GM13976 (cell line): Measurements from ENCODE around the gene ABHD11.

Source experiments
- DNase-seq: peaks from one replicate; pipeline ENCODE4 v3.0.0; 2012; ENCODE audit warnings: low spot score
- CTCF ChIP-seq: IDR thresholded peaks from 2 replicates; pipeline ENCODE4 v1.5.1; 2012; ENCODE audit warnings: borderline replicate concordance, mild to moderate bottlenecking; ENCODE audit not compliant: insufficient read depth; ENCODE audit errors: extremely low read depth, missing control alignments, control extremely low read depth
- in situ Hi-C: fragments of 300-500 bp; cut with MboI; formaldehyde crosslinking; loops from one replicate; pipeline ENCODE4 v1.12.0; 2022; ENCODE audit warnings: low sequenced_read_pairs, mixed read lengths, inconsistent platforms; ENCODE audit not compliant: unreplicated experiment

ABHD11 gene

GRCh38 chr7:73770860-73771670, 32.5 kb upstream of the ABHD11 start:
- in situ Hi-C loops: no loop called here

GRCh38 chr7:73770002-73770859, 31.6 kb upstream of the ABHD11 start, which contains the start of gene CLDN3:
TSS of gene CLDN3 (minus strand) at chr7:73770270. CDS start at chr7:73770049, 221 bp downstream.
- no peak for TF ChIP-seq CTCF
- in situ Hi-C loops: no loop called here
- DNase-seq: peak; percentile 67

More at GRCh38 chr7:73770860-73771670, 32.5 kb upstream of the ABHD11 start:
- no peak for DNase-seq
- no peak for TF ChIP-seq CTCF

- in situ Hi-C loops: no loop called here
- no peak for DNase-seq
- no peak for TF ChIP-seq CTCF
These were observed 30.9 kb upstream of the ABHD11 start for GRCh38 chr7:73769481-73770001.

GRCh38 chr7:73768641-73769480, 30.3 kb upstream of the ABHD11 start:
- in situ Hi-C loops: no loop called here
- DNase-seq: no peak
- no peak for TF ChIP-seq CTCF

- in situ Hi-C loops: no loop called here
- no peak for DNase-seq
- TF ChIP-seq CTCF: no peak
These were observed 28.1 kb upstream of the ABHD11 start for GRCh38 chr7:73766556-73767229.
